Measurements from ENCODE around the gene MCIDAS.
A peak's percentile ranks its signal among the peaks of the same experiment; 100 is the strongest.

MCIDAS gene

DNA sequence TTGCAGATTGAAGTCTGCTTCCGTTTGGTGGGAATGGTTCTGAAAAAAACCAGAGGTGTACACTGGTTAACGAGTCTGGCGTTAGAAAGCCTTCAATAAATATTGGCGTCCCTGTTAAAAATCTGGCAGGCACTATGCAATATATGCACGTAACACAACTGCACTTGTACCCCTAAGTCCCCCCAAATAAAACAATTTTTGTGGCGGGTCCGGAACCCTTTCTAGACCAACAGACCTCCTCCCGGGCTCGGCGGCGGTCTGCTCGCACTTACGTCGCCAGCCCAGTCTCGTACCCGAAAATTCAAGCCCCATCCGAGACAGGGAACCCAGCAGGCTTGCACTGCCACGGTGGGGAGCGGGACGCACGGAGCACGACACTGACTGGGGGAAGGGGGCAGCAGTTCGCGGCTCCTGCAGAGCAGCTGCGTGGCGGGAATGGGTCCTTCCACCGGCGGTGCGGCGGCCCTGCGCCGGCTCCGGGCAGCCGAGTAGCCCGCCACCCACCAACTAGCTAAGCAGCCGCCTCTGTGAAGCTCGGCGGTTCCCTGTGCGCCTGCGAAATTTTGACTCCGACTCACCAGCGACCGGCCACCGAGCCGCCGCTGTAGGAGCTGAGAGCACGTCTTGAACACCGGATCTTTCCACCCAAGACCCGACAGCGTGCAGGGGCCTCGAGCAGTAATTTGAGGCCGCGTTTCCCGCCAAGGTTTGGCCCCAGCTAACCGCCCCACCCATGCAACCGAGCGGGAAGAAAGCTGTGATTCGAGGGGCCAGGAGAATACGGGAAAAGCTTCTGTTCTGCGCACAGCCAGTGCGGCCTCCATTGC is 3.9 kb downstream of the MCIDAS start:
- no peak overlapping the region for H3K4me3 ChIP-seq (ENCODE audit: control insufficient read depth, low read depth, low read length)

DNA sequence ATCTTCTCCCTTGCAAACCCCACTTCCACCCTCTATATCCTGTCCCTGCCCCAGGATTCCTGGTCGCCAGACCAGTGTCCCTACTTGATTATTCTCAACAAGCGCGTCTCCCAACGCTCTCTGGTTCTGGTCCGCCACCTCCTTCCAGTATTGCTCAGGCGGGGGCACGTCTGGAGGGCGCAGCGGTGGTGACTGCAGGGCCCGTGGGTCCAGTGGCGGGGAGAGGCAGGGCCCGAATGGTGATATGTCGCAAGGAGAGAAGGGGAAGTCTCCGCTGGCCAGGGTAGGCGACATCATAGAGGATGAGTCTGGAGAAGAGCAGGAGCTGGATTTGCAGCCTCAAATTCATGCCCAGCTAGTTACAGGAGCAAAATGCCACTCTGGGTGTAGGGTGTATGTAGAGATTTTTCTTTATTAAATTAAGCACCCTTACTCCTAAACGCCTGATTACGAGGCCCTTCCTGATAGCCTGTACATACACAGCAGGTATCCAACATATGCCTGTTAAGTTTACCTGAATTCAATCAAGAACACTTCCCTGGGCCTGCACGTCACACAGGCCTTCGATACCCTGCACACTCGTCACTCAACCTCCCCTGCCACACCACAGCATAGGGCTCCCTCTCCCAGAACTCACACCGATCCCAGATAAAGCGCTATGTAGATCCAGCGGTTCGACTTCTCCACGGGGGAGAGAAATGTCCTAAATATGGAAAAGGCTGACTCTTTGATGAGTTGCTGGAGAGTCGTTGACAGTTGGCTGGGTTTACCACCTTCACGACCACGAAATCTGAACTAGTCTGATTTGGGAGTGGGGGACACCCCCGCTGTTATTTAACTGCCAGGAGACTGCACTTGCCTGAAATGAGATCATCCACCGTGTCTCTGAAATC is 4.8 kb downstream of the MCIDAS start:
- no peak overlapping the region for H3K4me3 ChIP-seq (ENCODE audit: control insufficient read depth, low read depth, low read length)
- TF ChIP-seq, protein P1, sequence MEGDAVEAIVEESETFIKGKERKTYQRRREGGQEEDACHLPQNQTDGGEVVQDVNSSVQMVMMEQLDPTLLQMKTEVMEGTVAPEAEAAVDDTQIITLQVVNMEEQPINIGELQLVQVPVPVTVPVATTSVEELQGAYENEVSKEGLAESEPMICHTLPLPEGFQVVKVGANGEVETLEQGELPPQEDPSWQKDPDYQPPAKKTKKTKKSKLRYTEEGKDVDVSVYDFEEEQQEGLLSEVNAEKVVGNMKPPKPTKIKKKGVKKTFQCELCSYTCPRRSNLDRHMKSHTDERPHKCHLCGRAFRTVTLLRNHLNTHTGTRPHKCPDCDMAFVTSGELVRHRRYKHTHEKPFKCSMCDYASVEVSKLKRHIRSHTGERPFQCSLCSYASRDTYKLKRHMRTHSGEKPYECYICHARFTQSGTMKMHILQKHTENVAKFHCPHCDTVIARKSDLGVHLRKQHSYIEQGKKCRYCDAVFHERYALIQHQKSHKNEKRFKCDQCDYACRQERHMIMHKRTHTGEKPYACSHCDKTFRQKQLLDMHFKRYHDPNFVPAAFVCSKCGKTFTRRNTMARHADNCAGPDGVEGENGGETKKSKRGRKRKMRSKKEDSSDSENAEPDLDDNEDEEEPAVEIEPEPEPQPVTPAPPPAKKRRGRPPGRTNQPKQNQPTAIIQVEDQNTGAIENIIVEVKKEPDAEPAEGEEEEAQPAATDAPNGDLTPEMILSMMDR (IDR thresholded peaks at IDR 0.05; ENCODE audit: control insufficient read depth, insufficient read depth, low read depth, low read length, missing control alignments): no peak
- DNase-seq (ENCODE audit: low read depth): no peak

More for the DNA sequence above, 3.9 kb downstream of the MCIDAS start:
- TF ChIP-seq, protein P1 (IDR thresholded peaks at IDR 0.05; ENCODE audit: control insufficient read depth, insufficient read depth, low read depth, low read length, missing control alignments): no peak
- DNase-seq (ENCODE audit: low read depth): no peak

DNA sequence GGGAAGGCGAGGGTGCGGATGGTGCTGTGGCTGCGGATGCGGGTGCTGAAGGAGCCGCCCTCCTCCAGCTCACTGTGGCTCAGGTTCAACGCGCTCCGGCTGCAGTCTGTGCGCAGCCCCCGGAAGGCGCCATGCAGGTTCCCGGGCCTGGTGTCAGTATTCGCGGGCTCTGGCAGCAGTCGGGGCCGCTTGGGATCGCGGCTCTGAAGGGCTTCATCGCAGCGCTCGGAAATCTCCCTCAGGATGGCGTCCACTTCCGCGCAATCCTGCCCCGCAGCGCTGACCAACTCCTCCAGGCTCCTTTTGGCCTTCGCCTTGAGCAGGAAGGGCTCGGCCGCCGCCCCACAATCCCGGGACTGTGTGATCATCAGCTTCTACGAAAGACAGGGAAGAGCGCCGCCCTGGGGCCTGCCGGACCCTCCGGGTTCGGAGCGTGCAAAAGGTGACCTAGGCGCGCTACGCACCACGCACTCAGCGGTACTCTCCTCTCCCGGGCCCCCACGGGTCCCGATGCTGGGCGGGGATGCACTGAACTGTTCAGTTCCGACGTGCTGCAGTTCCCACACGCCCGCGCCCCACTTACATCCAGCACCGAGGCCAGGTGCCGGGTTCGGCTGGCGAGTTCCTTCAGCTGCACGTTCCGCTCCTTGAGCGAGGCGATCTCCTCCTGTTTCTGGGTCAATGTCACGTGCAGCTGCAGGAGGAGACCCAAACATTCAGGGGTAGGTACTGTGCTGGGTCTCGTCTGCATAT is 6.5 kb downstream of the MCIDAS start:
- no peak for DNase-seq (ENCODE audit: low read depth)
- TF ChIP-seq, protein P1 (IDR thresholded peaks at IDR 0.05; ENCODE audit: control insufficient read depth, insufficient read depth, low read depth, low read length, missing control alignments): peak; percentile 5
- H3K4me3 ChIP-seq (ENCODE audit: control insufficient read depth, low read depth, low read length): peak overlapping the region; percentile 41

DNA sequence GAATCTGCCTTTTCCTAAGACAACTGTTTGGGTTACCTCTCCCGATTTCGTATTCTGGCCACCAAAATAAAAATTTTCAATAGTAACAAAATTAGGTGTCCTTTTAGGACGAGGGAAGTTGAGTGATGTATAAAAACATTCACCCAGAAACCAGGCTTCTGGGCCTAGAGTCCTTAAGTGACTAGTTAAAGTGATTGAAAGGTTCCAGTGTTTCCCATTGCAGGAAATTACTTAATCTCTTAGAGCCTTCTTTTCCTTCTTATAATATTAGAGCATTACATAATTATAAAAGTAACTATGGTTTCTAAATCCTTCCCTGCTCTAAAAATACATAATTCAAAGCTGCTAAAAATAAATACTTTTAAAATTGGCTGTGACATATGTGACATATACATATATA is 7.3 kb downstream of the MCIDAS start:
- TF ChIP-seq, protein P1 (IDR thresholded peaks at IDR 0.05; ENCODE audit: control insufficient read depth, insufficient read depth, low read depth, low read length, missing control alignments): no peak
- no peak for DNase-seq (ENCODE audit: low read depth)
- no peak overlapping the region for H3K4me3 ChIP-seq (ENCODE audit: control insufficient read depth, low read depth, low read length)

DNA sequence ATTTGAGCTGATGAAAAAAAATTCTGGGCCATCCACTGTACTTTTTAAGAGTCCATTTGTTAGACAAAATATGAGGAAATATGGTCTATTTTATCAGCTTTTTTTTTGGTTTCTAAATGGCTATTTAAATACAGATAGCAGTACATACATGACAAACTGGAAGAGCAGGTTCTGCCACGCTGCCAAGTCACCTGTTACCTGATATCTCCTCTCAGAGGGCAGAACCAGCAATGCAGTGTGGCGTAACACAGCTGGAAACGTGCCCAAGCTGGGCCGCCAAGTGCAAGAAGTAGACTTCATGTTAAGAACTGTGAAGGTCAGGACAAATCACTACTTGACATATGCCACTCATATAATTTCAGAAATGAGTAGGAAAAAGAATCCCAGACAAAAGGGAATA is 8.1 kb downstream of the MCIDAS start:
- TF ChIP-seq, protein P1 (IDR thresholded peaks at IDR 0.05; ENCODE audit: control insufficient read depth, insufficient read depth, low read depth, low read length, missing control alignments): no peak
- no peak for DNase-seq (ENCODE audit: low read depth)
- H3K4me3 ChIP-seq (ENCODE audit: control insufficient read depth, low read depth, low read length): no peak overlapping the region
